Natural killer cell (primary cell): ENCODE results near the gene PRR5L. TPM values are rescaled to one million over a fixed set of nuclear protein-coding genes. Genes with fewer than 3 reads are reported as not detected.
A peak's percentile ranks its signal among the peaks of the same experiment; 100 is the strongest.

ENCODE experiments used
- ATAC-seq, 3 donors: fragments of 150-1000 bp in 2 of 3; fragments of 200-7000 bp in 1 of 3; cut with Tn5 transposase; 1 replicate in 1 of 3; 2 replicates in 2 of 3; pipeline ENCODE4 v1.10.0; 2021; ENCODE audit warnings: mild to moderate bottlenecking in 2 of 3, moderate library complexity in 2 of 3
- DNase-seq, 2 donors: peaks; one replicate each; pipeline versions ENCODE4 v3.0.0 to v3.0.0-alpha.2; 2013 to 2021; ENCODE audit warnings: mixed read lengths in 1 of 2
- H3K27ac ChIP-seq: one replicate; pipeline ENCODE4 v1.5.1; 2013; ENCODE audit warnings: mild to moderate bottlenecking, low read length
- H3K27me3 ChIP-seq: one replicate; pipeline ENCODE4 v1.6.1; 2013; ENCODE audit warnings: low read length; ENCODE audit not compliant: control insufficient read depth, insufficient read depth
- H3K36me3 ChIP-seq: one replicate; pipeline ENCODE4 v1.6.1; 2013; ENCODE audit warnings: low read length; ENCODE audit not compliant: control insufficient read depth, insufficient read depth
- H3K4me1 ChIP-seq: one replicate; pipeline ENCODE4 v1.6.1; 2013; ENCODE audit warnings: low read length; ENCODE audit not compliant: control insufficient read depth, insufficient read depth
- H3K4me3 ChIP-seq: one replicate; pipeline ENCODE4 v1.5.1; 2013; ENCODE audit warnings: low read length
- H3K9me3 ChIP-seq: one replicate; pipeline ENCODE4 v1.6.1; 2013; ENCODE audit warnings: low read length; ENCODE audit not compliant: control insufficient read depth, insufficient read depth
- H3K27ac Mint-ChIP-seq, 2 donors: one replicate each; pipeline ENCODE4 v1.8.0; 2022; ENCODE audit warnings: mild to moderate bottlenecking in 2 of 2, mixed read lengths in 2 of 2, moderate library complexity in 1 of 2
- H3K27me3 Mint-ChIP-seq, 2 donors: one replicate each; pipeline ENCODE4 v1.8.0; 2022; ENCODE audit warnings: low read depth in 2 of 2, mixed read lengths in 2 of 2
- H3K36me3 Mint-ChIP-seq: one replicate; pipeline ENCODE4 v1.8.0; 2022; ENCODE audit warnings: mixed read lengths
- H3K4me1 Mint-ChIP-seq, 2 donors: one replicate each; pipeline ENCODE4 v1.8.0; 2022; ENCODE audit warnings: mixed read lengths in 2 of 2
- H3K4me3 Mint-ChIP-seq: one replicate; pipeline ENCODE4 v1.8.0; 2022; ENCODE audit warnings: mild to moderate bottlenecking, moderate library complexity, mixed read lengths
- H3K9me3 Mint-ChIP-seq, 2 donors: one replicate each; pipeline ENCODE4 v1.8.0; 2022; ENCODE audit warnings: mixed read lengths in 2 of 2
- CTCF ChIP-seq: fragments of 200-600 bp; IDR thresholded peaks from one replicate; pipeline ENCODE4 v1.8.0; 2022; ENCODE audit warnings: antibody characterized with exemption
- WGBS: methylation state at CpG from one replicate; pipeline ENCODE4 v1.1.7; 2013; ENCODE audit warnings: missing lambda C conversion rate; ENCODE audit not compliant: insufficient coverage; 5-methylcytosine and 5-hydroxymethylcytosine counted together
- intact Hi-C: fragments of 100-400 bp; cut with micrococcal nuclease; formaldehyde crosslinking; loops from one replicate; pipeline ENCODE4 v1.14.2; 2022
- total RNA-seq, 4 donors: library from RNA; stranded (reverse); fragments of 120-200 nt in 1 of 4; gene quantifications; one replicate each; pipeline versions ENCODE4 v1.2.3 to v1.2.4, GENCODE V29; 2013 to 2022

PRR5L gene
- total RNA-seq, 3 donors from 2014 or later (not counting 1 experiment from before 2014, with no cell fraction given): 128 to 367 (median 303) TPM

- Mint-ChIP-seq H3K27ac (peak overlapping the region; percentile 68 to 71), H3K9me3 (no peaks in the 10 kb centered on the region), H3K36me3 (no peaks in the 10 kb centered on the region), H3K4me1 (peaks cover 44 to 46% of the 10 kb centered on the region in 2 donors), H3K27me3 (peaks cover 0 to 5% of the 10 kb centered on the region in 2 donors), H3K4me3 (peak overlapping the region; percentile 45)
- H3K9me3 ChIP-seq: no peaks in the 10 kb centered on the region
- WGBS: 82% methylated on average over 8 of the region's 8 CpGs
- ATAC-seq (no peak), DNase-seq (no peak)
- TF ChIP-seq CTCF: no peak
- no peaks in the 10 kb centered on the region for H3K36me3 ChIP-seq
- H3K27me3 ChIP-seq: no peaks in the 10 kb centered on the region
- H3K4me3 ChIP-seq: no peak overlapping the region
- peaks cover 16% of the 10 kb centered on the region for H3K4me1 ChIP-seq
- intact Hi-C loops: loop anchor here (5.0 kb wide), 1 partner anchor 73 kb away; no protein-coding TSS in a partner anchor
- H3K27ac ChIP-seq: no peak overlapping the region
These were observed 53.5 kb downstream of the PRR5L start for GRCh38 chr11:36349351-36350136.

GRCh38 chr11:36350137-36350513 is 54.0 kb downstream of the PRR5L start:
- 10% methylated on average over 1 of the region's 1 CpG for WGBS
- intact Hi-C loops: loop anchor here (5.0 kb wide), 1 partner anchor 72 kb away; no protein-coding TSS in a partner anchor
- peak in 2 of 3 donors; percentile 8 to 19 for ATAC-seq

GRCh38 chr11:36352922-36353321 is 56.8 kb downstream of the PRR5L start:
- H3K4me1 Mint-ChIP-seq: peaks cover 64 to 69% of the 10 kb centered on the region in 2 donors
- H3K36me3 Mint-ChIP-seq: no peaks in the 10 kb centered on the region

More at GRCh38 chr11:36350137-36350513, 54.0 kb downstream of the PRR5L start:
- Mint-ChIP-seq H3K27me3 (peaks cover 0 to 3% of the 10 kb centered on the region in 2 donors), H3K27ac (peak overlapping the region; percentile 68 to 71), H3K4me1 (peaks cover 49 to 50% of the 10 kb centered on the region in 2 donors), H3K36me3 (no peaks in the 10 kb centered on the region), H3K4me3 (peak overlapping the region; percentile 45), H3K9me3 (no peaks in the 10 kb centered on the region)
- TF ChIP-seq CTCF: no peak
- Histone ChIP-seq H3K9me3 (no peaks in the 10 kb centered on the region), H3K4me1 (peaks cover 19% of the 10 kb centered on the region), H3K36me3 (no peaks in the 10 kb centered on the region), H3K27me3 (no peaks in the 10 kb centered on the region), H3K27ac (no peak overlapping the region), H3K4me3 (no peak overlapping the region)
- no peak for DNase-seq

More at GRCh38 chr11:36352922-36353321, 56.8 kb downstream of the PRR5L start:
- H3K27me3 Mint-ChIP-seq: peaks cover 0 to 3% of the 10 kb centered on the region in 2 donors
- H3K9me3 Mint-ChIP-seq: no peaks in the 10 kb centered on the region
- Histone ChIP-seq H3K9me3 (no peaks in the 10 kb centered on the region), H3K4me3 (no peak overlapping the region), H3K36me3 (no peaks in the 10 kb centered on the region), H3K27ac (no peak overlapping the region), H3K4me1 (peaks cover 26% of the 10 kb centered on the region), H3K27me3 (no peaks in the 10 kb centered on the region)
- ATAC-seq: peak; percentile 87 to 92 (median 88)
- DNase-seq: peak; percentile 45 to 90
- intact Hi-C loops: loop anchor here (1.0 to 5.0 kb wide), 4 partner anchors 32 to 139 kb away; no protein-coding TSS in a partner anchor
- H3K4me3 Mint-ChIP-seq: peak overlapping the region; percentile 60
- WGBS: 19% methylated on average over 3 of the region's 3 CpGs
- H3K27ac Mint-ChIP-seq: peak overlapping the region; percentile 25 to 73
- peak; percentile 23 for TF ChIP-seq CTCF
